Activated CD4-positive, CD25-positive, alpha-beta regulatory T cell treated with anti-CD3 and anti-CD28 coated beads, Interleukin-2, amount 50 U/mL, for 16 hours (primary cell): ENCODE results near the gene COL18A1.

Experiments
- DNase-seq: peaks from one replicate; pipeline ENCODE4 v3.0.0-alpha.2; 2020; ENCODE audit warnings: low read depth, low spot score

The COL18A1 gene

GRCh38 chr21:45506241-45506817 lies 101.4 kb downstream of the COL18A1 start:
- DNase-seq = no peak

- no peak for DNase-seq
Measured at GRCh38 chr21:45506836-45507522, 102.0 kb downstream of the COL18A1 start.

- DNase-seq = no peak
Measured at GRCh38 chr21:45507523-45507875, 102.5 kb downstream of the COL18A1 start.

- no peak for DNase-seq
Measured at GRCh38 chr21:45507888-45508508, 103.0 kb downstream of the COL18A1 start.

GRCh38 chr21:45508607-45509565 lies 103.9 kb downstream of the COL18A1 start:
- no peak for DNase-seq

- DNase-seq = no peak
Measured at GRCh38 chr21:45509566-45510465, 104.9 kb downstream of the COL18A1 start.

- DNase-seq = no peak
Measured at GRCh38 chr21:45510466-45510955, 105.5 kb downstream of the COL18A1 start.

GRCh38 chr21:45511007-45511406 lies 106.0 kb downstream of the COL18A1 start:
- no peak for DNase-seq

GRCh38 chr21:45511661-45512431 lies 106.9 kb downstream of the COL18A1 start:
- DNase-seq = no peak

GRCh38 chr21:45512626-45513002 lies 107.6 kb downstream of the COL18A1 start:
- no peak for DNase-seq

- no peak for DNase-seq
Measured at GRCh38 chr21:45513003-45513717, 108.2 kb downstream of the COL18A1 start.

- no peak for DNase-seq
Measured at GRCh38 chr21:45513741-45514310, 108.9 kb downstream of the COL18A1 start.

- no peak for DNase-seq
Measured at GRCh38 chr21:45514311-45515021, 109.5 kb downstream of the COL18A1 start.

- no peak for DNase-seq
Measured at GRCh38 chr21:45515241-45516061, 110.5 kb downstream of the COL18A1 start.

GRCh38 chr21:45516071-45516670 lies 111.2 kb downstream of the COL18A1 start:
- no peak for DNase-seq

GRCh38 chr21:45516671-45517151 lies 111.7 kb downstream of the COL18A1 start:
- no peak for DNase-seq
